ENCODE data around the gene JCAD. TPM values are rescaled to one million over a fixed set of nuclear protein-coding genes. Genes with fewer than 3 reads are reported as not detected.

Gene JCAD
- total RNA-seq, 1 experiment from 2014 or later, result 36.7 TPM

- no peak for DNase-seq
- H2AFZ ChIP-seq, result no peak overlapping the region
- no peaks in the 10 kb centered on the region for H3K4me1 ChIP-seq (replicated peaks; ENCODE audit: insufficient read depth)
- no peaks in the 10 kb centered on the region for H4K20me1 ChIP-seq (ENCODE audit: insufficient read depth)
- no peaks in the 10 kb centered on the region for H3K36me3 ChIP-seq (ENCODE audit: low read depth)
- H3K27me3 ChIP-seq (ENCODE audit: insufficient read depth, low read depth), result no peaks in the 10 kb centered on the region
- no peak overlapping the region for H3K4me3 ChIP-seq
- BruUV-seq (replicated peaks), result no TSS peak
- ChIA-PET POLR2A (ENCODE audit: unreplicated experiment) (interaction anchor here (0.5 to 0.6 kb wide), 2 partner anchors 206 to 596 kb away, joined by 5 read pairs; no protein-coding TSS in a partner anchor), CTCF (no interaction called here)
- H3K9me3 ChIP-seq (ENCODE audit: insufficient read depth, low read depth), result no peaks in the 10 kb centered on the region
- H3K27ac ChIP-seq, result no peak overlapping the region
- intact Hi-C loops (cut with micrococcal nuclease; ENCODE audit: unreplicated experiment), result no loop called here
- no peaks in the 10 kb centered on the region for H3K79me2 ChIP-seq (ENCODE audit: low read depth)
- no peaks in the 10 kb centered on the region for H3F3A ChIP-seq (ENCODE audit: insufficient read depth, low read depth)
- TF ChIP-seq, protein P1, sequence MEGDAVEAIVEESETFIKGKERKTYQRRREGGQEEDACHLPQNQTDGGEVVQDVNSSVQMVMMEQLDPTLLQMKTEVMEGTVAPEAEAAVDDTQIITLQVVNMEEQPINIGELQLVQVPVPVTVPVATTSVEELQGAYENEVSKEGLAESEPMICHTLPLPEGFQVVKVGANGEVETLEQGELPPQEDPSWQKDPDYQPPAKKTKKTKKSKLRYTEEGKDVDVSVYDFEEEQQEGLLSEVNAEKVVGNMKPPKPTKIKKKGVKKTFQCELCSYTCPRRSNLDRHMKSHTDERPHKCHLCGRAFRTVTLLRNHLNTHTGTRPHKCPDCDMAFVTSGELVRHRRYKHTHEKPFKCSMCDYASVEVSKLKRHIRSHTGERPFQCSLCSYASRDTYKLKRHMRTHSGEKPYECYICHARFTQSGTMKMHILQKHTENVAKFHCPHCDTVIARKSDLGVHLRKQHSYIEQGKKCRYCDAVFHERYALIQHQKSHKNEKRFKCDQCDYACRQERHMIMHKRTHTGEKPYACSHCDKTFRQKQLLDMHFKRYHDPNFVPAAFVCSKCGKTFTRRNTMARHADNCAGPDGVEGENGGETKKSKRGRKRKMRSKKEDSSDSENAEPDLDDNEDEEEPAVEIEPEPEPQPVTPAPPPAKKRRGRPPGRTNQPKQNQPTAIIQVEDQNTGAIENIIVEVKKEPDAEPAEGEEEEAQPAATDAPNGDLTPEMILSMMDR (conservative IDR thresholded peaks at IDR 0.05), result no peak
- TF ChIP-seq EZH2 (IDR thresholded peaks at IDR 0.05; ENCODE audit: low read depth), result no peak
- H3K4me2 ChIP-seq, result no peak overlapping the region
- no peaks in the 10 kb centered on the region for H3K9me2 ChIP-seq (ENCODE audit: insufficient read depth)
These were observed 27.3 kb downstream of the JCAD start for GRCh38 chr10:30032125-30032524.

GRCh38 chr10:30029872-30030256 lies 29.5 kb downstream of the JCAD start:
- Histone ChIP-seq H3K27me3 (ENCODE audit: insufficient read depth, low read depth) (no peaks in the 10 kb centered on the region), H3K4me1 (replicated peaks; ENCODE audit: insufficient read depth) (no peaks in the 10 kb centered on the region), H3K27ac (no peak overlapping the region), H4K20me1 (ENCODE audit: insufficient read depth) (no peaks in the 10 kb centered on the region), H3K4me3 (no peak overlapping the region), H3K9me2 (ENCODE audit: insufficient read depth) (no peaks in the 10 kb centered on the region), H3K4me2 (no peak overlapping the region), H3K9me3 (ENCODE audit: insufficient read depth, low read depth) (no peaks in the 10 kb centered on the region), H3K79me2 (ENCODE audit: low read depth) (no peaks in the 10 kb centered on the region), H2AFZ (no peak overlapping the region), H3K36me3 (ENCODE audit: low read depth) (no peaks in the 10 kb centered on the region), H3F3A (ENCODE audit: insufficient read depth, low read depth) (no peaks in the 10 kb centered on the region)
- ChIA-PET POLR2A (ENCODE audit: unreplicated experiment) (no interaction called here), CTCF (interaction anchor here (0.7 kb wide), 1 partner anchor 410 kb away, joined by 4 read pairs; no protein-coding TSS in a partner anchor)
- BruUV-seq (replicated peaks), result no TSS peak
- TF ChIP-seq, protein P1 (conservative IDR thresholded peaks at IDR 0.05), result no peak
- TF ChIP-seq EZH2 (IDR thresholded peaks at IDR 0.05; ENCODE audit: low read depth), result no peak
- intact Hi-C loops (cut with micrococcal nuclease; ENCODE audit: unreplicated experiment), result no loop called here
- no peak for DNase-seq

DNA sequence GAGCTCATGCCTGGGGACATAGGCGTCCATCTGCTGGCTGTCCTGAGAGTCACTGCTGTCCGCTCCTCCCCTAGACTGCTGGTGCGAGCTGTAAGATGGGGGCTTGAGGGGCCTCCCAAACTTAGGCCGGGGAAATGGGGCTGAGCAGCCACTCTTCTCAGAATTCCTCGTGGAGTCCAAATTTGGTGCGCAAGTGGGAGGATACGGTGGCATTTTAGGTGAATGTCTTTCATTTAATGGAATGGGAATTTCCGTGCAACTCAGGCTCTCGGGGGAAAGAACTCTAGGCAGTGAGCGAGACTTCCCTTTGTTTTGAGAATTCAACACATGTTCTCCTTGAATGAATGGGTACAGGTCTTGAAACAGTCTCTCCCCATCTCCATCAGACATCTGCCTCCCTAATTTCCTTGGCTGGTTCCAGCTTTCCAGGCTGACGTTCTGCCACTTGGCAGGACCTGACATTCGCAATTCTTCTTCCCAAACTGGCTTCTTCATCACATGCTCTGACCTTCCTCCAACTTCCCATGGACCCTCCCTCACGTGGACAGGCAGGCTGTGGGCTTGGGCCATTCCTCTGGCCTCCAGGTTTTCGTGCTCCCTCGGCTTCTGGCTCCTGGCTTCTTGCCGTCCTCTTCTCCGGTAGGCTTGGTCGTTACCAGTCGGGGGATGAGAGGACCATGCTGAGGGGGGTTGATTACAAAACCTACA lies 30.1 kb downstream of the JCAD start:
- CTCF ChIA-PET, result no interaction called here
- Histone ChIP-seq H3K9me3 (ENCODE audit: insufficient read depth, low read depth) (no peaks in the 10 kb centered on the region), H4K20me1 (ENCODE audit: insufficient read depth) (no peaks in the 10 kb centered on the region), H3K4me1 (replicated peaks; ENCODE audit: insufficient read depth) (no peaks in the 10 kb centered on the region), H3K79me2 (ENCODE audit: low read depth) (no peaks in the 10 kb centered on the region), H3K27ac (no peak overlapping the region), H3K4me2 (no peak overlapping the region), H3K36me3 (ENCODE audit: low read depth) (no peaks in the 10 kb centered on the region), H3K4me3 (no peak overlapping the region), H3F3A (ENCODE audit: insufficient read depth, low read depth) (no peaks in the 10 kb centered on the region), H3K9me2 (ENCODE audit: insufficient read depth) (no peaks in the 10 kb centered on the region), H2AFZ (no peak overlapping the region), H3K27me3 (ENCODE audit: insufficient read depth, low read depth) (no peaks in the 10 kb centered on the region)
- intact Hi-C loops (cut with micrococcal nuclease; ENCODE audit: unreplicated experiment), result no loop called here
- BruUV-seq (replicated peaks), result no TSS peak
- POLR2A ChIA-PET (ENCODE audit: unreplicated experiment), result no interaction called here
- TF ChIP-seq, protein P1 (conservative IDR thresholded peaks at IDR 0.05), result no peak
- no peak for TF ChIP-seq EZH2 (IDR thresholded peaks at IDR 0.05; ENCODE audit: low read depth)
- DNase-seq, result no peak

Measured in PC-9 (cell line).